Neural crest cell (in vitro differentiated cells): ENCODE results near the gene APOLD1. TPM values are rescaled to one million over a fixed set of nuclear protein-coding genes. Genes with fewer than 3 reads are reported as not detected.
A peak's percentile ranks its signal among the peaks of the same experiment; 100 is the strongest.

Experiments used
- DNase-seq: peaks from one replicate; pipeline ENCODE4 v3.0.0; 2021; ENCODE audit warnings: low read depth, mixed read lengths, low spot score
- H3K27ac Mint-ChIP-seq: one replicate; pipeline ENCODE4 v1.8.0; 2021; ENCODE audit warnings: mild to moderate bottlenecking, mixed read lengths; ENCODE audit not compliant: unreplicated experiment
- H3K27me3 Mint-ChIP-seq: 2 replicates; pipeline ENCODE4 v1.8.0; 2021; ENCODE audit warnings: low read depth, mild to moderate bottlenecking, mixed read lengths
- H3K36me3 Mint-ChIP-seq: 2 replicates; pipeline ENCODE4 v1.8.0; 2021; ENCODE audit warnings: low read depth, mild to moderate bottlenecking, mixed read lengths
- H3K4me1 Mint-ChIP-seq: 2 replicates; pipeline ENCODE4 v1.8.0; 2021; ENCODE audit warnings: mixed read lengths
- H3K4me3 Mint-ChIP-seq: one replicate; pipeline ENCODE4 v1.8.0; 2021; ENCODE audit warnings: mild to moderate bottlenecking, mixed read lengths
- H3K9me3 Mint-ChIP-seq: 2 replicates; pipeline ENCODE4 v1.8.0; 2021; ENCODE audit warnings: mixed read lengths
- total RNA-seq: library from RNA; stranded (reverse); gene quantifications from 2 replicates; pipeline ENCODE4 v1.2.1, GENCODE V29; 2021
- TF ChIP-seq, protein P1 (sequence below): fragments of 200-600 bp; sonication (generic); conservative IDR thresholded peaks from 2 replicates; pipeline ENCODE4 v1.5.0; 2021; ENCODE audit warnings: antibody characterized with exemption, mild to moderate bottlenecking

APOLD1 gene
- total RNA-seq, 1 donor from 2014 or later: 4.8 TPM

DNA sequence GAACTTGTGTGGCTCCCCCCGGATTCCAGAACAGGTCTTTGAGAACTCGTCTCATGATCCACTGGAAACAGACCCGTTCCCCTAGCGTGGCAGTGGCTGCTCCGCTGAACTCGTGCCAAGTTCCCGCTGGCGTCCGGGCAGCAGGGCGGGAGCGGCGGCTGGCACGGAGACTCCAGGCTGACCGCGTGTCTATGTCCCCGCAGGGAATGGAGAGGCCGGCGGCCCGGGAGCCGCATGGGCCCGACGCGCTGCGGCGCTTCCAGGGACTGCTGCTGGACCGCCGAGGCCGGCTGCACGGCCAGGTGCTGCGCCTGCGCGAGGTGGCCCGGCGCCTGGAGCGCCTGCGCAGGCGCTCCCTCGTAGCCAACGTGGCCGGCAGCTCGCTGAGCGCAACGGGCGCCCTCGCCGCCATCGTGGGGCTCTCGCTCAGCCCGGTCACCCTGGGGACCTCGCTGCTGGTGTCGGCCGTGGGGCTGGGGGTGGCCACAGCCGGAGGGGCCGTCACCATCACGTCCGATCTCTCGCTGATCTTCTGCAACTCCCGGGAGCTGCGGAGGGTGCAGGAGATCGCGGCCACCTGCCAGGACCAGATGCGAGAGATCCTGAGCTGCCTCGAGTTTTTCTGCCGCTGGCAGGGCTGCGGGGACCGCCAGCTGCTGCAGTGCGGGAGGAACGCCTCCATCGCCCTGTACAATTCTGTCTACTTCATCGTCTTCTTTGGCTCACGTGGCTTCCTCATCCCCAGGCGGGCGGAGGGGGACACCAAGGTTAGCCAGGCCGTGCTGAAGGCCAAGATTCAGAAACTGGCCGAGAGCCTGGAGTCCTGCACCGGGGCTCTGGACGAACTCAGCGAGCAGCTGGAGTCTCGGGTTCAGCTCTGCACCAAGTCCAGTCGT lies 1.5 kb downstream of the APOLD1 start:
- TF ChIP-seq, protein P1, sequence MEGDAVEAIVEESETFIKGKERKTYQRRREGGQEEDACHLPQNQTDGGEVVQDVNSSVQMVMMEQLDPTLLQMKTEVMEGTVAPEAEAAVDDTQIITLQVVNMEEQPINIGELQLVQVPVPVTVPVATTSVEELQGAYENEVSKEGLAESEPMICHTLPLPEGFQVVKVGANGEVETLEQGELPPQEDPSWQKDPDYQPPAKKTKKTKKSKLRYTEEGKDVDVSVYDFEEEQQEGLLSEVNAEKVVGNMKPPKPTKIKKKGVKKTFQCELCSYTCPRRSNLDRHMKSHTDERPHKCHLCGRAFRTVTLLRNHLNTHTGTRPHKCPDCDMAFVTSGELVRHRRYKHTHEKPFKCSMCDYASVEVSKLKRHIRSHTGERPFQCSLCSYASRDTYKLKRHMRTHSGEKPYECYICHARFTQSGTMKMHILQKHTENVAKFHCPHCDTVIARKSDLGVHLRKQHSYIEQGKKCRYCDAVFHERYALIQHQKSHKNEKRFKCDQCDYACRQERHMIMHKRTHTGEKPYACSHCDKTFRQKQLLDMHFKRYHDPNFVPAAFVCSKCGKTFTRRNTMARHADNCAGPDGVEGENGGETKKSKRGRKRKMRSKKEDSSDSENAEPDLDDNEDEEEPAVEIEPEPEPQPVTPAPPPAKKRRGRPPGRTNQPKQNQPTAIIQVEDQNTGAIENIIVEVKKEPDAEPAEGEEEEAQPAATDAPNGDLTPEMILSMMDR: peak; percentile 36
- peaks cover 44% of the 10 kb centered on the region for H3K4me1 Mint-ChIP-seq
- peaks cover 7% of the 10 kb centered on the region for H3K9me3 Mint-ChIP-seq
- DNase-seq: peak; percentile 31
- no peak overlapping the region for H3K27ac Mint-ChIP-seq
- peaks cover 8% of the 10 kb centered on the region for H3K36me3 Mint-ChIP-seq
- peak overlapping the region; percentile 41 for H3K4me3 Mint-ChIP-seq
- peaks cover 6% of the 10 kb centered on the region for H3K27me3 Mint-ChIP-seq

DNA sequence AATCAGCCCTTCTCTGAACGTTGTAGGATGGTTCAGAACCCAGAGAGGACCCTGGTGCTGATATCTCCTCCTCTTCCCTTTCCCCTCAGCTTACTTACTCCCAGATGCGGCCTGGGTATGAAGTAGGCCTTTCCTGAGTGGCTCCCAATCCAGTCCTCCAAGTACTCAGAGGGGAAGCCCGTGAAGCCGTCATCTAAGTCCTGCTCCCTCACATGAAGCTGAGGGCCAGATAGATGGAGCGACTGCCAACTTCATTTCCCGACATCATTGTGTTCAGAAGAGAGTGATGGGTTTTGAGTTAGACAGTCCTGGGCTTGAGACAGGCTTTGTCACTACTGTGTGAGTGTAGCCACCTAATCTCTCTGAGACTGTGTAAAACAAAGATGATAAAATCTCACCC lies 2.7 kb downstream of the APOLD1 start:
- TF ChIP-seq, protein P1: no peak
- Mint-ChIP-seq H3K4me1 (peaks cover 45% of the 10 kb centered on the region), H3K4me3 (no peak overlapping the region), H3K36me3 (peaks cover 6% of the 10 kb centered on the region), H3K27ac (no peak overlapping the region), H3K27me3 (peaks cover 6% of the 10 kb centered on the region), H3K9me3 (peaks cover 7% of the 10 kb centered on the region)
- no peak for DNase-seq

DNA sequence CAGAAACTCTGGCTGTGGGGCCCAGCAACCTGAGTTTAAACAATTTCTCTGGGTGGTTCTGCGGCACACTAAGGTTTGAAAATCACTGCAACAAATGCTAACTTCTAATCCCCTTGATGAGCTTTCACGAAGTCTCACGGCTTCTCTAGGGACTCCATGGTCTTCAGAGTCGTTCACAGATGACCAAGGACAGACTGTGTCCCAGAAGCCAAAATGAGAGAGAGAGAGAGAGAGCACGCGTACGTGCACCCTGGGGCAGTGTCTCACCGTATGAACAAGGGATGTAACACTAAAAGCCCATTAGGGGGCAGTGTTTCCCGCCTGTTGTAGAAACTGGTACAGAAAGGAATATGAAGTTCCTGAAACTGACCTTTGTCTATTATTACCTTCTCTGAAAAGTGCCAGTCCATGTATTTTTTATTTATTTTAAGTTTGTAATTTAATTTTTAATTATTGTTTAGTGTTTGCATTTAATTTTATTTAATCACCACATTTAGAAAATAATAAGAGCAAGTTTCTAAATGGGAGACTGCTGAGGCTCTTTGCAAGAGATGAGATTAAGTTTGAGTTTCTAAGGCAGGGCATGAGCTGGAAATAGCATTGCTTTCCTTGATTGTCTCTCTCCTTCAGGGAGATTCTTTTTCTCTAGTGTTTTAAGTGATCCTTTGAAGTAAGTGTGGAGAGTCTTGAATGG lies 3.4 kb downstream of the APOLD1 start:
- TF ChIP-seq, protein P1: peak; percentile 99
- peak; percentile 36 for DNase-seq
- H3K27me3 Mint-ChIP-seq: peaks cover 6% of the 10 kb centered on the region
- H3K27ac Mint-ChIP-seq: no peak overlapping the region
- peaks cover 45% of the 10 kb centered on the region for H3K4me1 Mint-ChIP-seq
- peak overlapping the region; percentile 82 for H3K4me3 Mint-ChIP-seq
- peaks cover 7% of the 10 kb centered on the region for H3K9me3 Mint-ChIP-seq
- H3K36me3 Mint-ChIP-seq: peaks cover 6% of the 10 kb centered on the region

DNA sequence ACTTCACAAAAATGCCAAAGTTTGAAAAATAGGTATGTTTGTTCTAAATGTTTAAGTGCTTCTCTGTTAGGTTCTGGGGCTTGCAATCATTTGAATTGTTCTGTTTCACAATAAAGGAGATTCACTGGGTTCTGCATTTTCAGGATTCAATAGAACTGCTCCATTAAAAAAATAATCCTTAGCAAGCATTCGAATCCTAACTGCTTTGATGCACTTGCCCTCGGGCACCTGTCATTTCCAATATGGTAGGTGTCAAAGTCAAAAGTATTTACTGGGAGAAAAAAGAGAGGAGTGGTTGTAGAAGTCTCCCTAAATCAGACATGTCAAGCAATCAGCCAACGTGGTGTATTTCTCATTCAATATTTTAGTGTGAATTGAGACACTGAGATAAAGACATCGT lies 5.5 kb downstream of the APOLD1 start:
- H3K4me3 Mint-ChIP-seq: no peak overlapping the region
- no peak for DNase-seq
- no peaks in the 10 kb centered on the region for H3K36me3 Mint-ChIP-seq
- H3K9me3 Mint-ChIP-seq: no peaks in the 10 kb centered on the region
- peaks cover 29% of the 10 kb centered on the region for H3K4me1 Mint-ChIP-seq
- H3K27ac Mint-ChIP-seq: no peak overlapping the region
- peaks cover 2% of the 10 kb centered on the region for H3K27me3 Mint-ChIP-seq
- TF ChIP-seq, protein P1: no peak

DNA sequence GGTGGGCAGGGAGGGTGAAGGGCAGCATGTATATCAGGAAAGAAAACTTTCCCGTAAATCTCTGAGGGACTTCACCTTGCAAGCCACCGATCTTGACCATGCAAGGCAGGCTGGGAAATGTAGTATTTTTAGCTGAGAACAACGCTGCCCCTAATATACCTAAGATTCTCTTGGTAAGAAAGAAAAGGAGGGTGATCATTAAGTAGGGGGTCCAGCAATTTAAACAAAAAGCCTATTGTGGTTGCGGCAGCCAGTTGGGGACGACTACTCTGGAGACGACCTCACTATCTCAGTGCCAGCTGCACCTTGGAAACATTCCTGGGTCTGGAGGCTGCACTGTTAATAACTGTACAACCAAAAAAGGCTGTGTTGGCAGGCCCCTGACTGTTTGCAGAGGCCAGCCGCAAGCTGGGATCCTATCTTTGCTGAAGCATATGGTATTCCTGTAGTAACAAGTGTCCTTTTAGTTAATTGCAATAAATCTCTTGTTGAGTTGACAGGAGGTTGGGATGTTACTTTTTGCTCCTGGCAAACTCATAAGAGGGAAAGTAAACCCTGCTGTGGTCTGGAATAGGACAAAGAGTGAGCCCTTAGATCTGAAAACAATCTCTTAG lies 6.4 kb downstream of the APOLD1 start:
- Mint-ChIP-seq H3K36me3 (no peaks in the 10 kb centered on the region), H3K4me1 (peaks cover 31% of the 10 kb centered on the region), H3K4me3 (no peak overlapping the region), H3K9me3 (no peaks in the 10 kb centered on the region), H3K27ac (no peak overlapping the region), H3K27me3 (peaks cover 2% of the 10 kb centered on the region)
- TF ChIP-seq, protein P1: no peak
- DNase-seq: no peak
